HepG2 (cell line): ENCODE data around the gene TFEB. TPM values are rescaled to one million over a fixed set of nuclear protein-coding genes. Genes with fewer than 3 reads are reported as not detected.

ENCODE experiments used
- AGO1 ChIP-seq: fragments of 200-400 bp; formaldehyde crosslinking; IDR thresholded peaks from 2 replicates; pipeline ENCODE4 v1.6.1; 2017; ENCODE audit warnings: mild to moderate bottlenecking, low read depth, low read length, moderate library complexity; ENCODE audit not compliant: poor library complexity, severe bottlenecking
- ARNT ChIP-seq: fragments of 450-650 bp; IDR thresholded peaks from 2 replicates; pipeline ENCODE4 v1.6.1; 2017
- CEBPB ChIP-seq: IDR thresholded peaks from 2 replicates; pipeline ENCODE4 v1.6.1; 2011; ENCODE audit warnings: low read depth, low read length, improper control_type of control experiment, borderline replicate concordance
- CENPX ChIP-seq: sonication (generic); formaldehyde crosslinking; IDR thresholded peaks from 2 replicates; pipeline ENCODE4 v1.9.0; 2021; ENCODE audit warnings: mild to moderate bottlenecking, missing genetic modification reagents, moderate library complexity
- HCFC1 ChIP-seq: fragments of 150-350 bp; IDR thresholded peaks from 2 replicates; pipeline ENCODE4 v1.6.1; 2014; ENCODE audit warnings: low read depth, low read length
- HNF4A ChIP-seq: sonication (generic); formaldehyde crosslinking; IDR thresholded peaks from 2 replicates; pipeline ENCODE4 v1.4.0; 2020; ENCODE audit warnings: missing genetic modification reagents
- KAT8 ChIP-seq: IDR thresholded peaks from 2 replicates; pipeline ENCODE4 v1.6.1; 2016; ENCODE audit warnings: missing genetic modification reagents, missing compliant biosample characterization
- MXD4 ChIP-seq: IDR thresholded peaks from 2 replicates; pipeline ENCODE4 v1.6.1; 2016; ENCODE audit warnings: mild to moderate bottlenecking, missing biosample characterization, missing genetic modification reagents
- NFRKB ChIP-seq: fragments of 450-650 bp; IDR thresholded peaks from 2 replicates; pipeline ENCODE4 v1.6.1; 2017
- NPAS2 ChIP-seq: sonication (generic); formaldehyde crosslinking; IDR thresholded peaks from 2 replicates; pipeline ENCODE4 v1.8.0; 2022; ENCODE audit warnings: mild to moderate bottlenecking, missing genetic modification reagents, borderline replicate concordance
- PAX8 ChIP-seq: sonication (generic); formaldehyde crosslinking; IDR thresholded peaks from 2 replicates; pipeline ENCODE4 v1.8.0; 2022; ENCODE audit warnings: mild to moderate bottlenecking, missing genetic modification reagents, borderline replicate concordance
- RBM39 ChIP-seq: fragments of 200-400 bp; formaldehyde crosslinking; IDR thresholded peaks from one replicate; pipeline ENCODE4 v1.6.1; 2018; ENCODE audit warnings: antibody characterized with exemption, mild to moderate bottlenecking, low read depth, low read length; ENCODE audit not compliant: poor library complexity, severe bottlenecking
- SOX13 ChIP-seq, 3 experiments: fragments of 450-650 bp in 1 of 3; sonication (generic) in 1 of 3; formaldehyde crosslinking in 1 of 3; IDR thresholded peaks in 2 of 3; conservative IDR thresholded peaks in 1 of 3; 2 replicates each; pipeline versions ENCODE4 v1.5.0 to v1.6.1; 2016 to 2020; ENCODE audit warnings: antibody characterized with exemption in 1 of 3, mild to moderate bottlenecking in 1 of 3, missing compliant biosample characterization in 1 of 3, missing genetic modification reagents in 1 of 3, moderate library complexity in 1 of 3
- SP2 ChIP-seq: sonication (generic); formaldehyde crosslinking; IDR thresholded peaks from 2 replicates; pipeline ENCODE4 v1.5.1; 2020; ENCODE audit warnings: mild to moderate bottlenecking, missing genetic modification reagents
- SRSF9 ChIP-seq: fragments of 200-400 bp; formaldehyde crosslinking; IDR thresholded peaks from 2 replicates; pipeline ENCODE4 v1.6.1; 2018; ENCODE audit warnings: borderline replicate concordance, mild to moderate bottlenecking, low read depth, low read length; ENCODE audit not compliant: insufficient read depth, poor library complexity, severe bottlenecking
- STAT5B ChIP-seq: sonication (generic); formaldehyde crosslinking; IDR thresholded peaks from 2 replicates; pipeline ENCODE4 v1.4.0; 2020; ENCODE audit warnings: missing genetic modification reagents
- TMF1 ChIP-seq: sonication (generic); formaldehyde crosslinking; IDR thresholded peaks from 2 replicates; pipeline ENCODE4 v1.8.1; 2022; ENCODE audit warnings: low read depth, missing genetic modification reagents
- YEATS4 ChIP-seq: sonication (generic); formaldehyde crosslinking; IDR thresholded peaks from 2 replicates; pipeline ENCODE4 v1.4.0; 2020; ENCODE audit warnings: missing genetic modification reagents, borderline replicate concordance
- ZBTB3 ChIP-seq: sonication (generic); formaldehyde crosslinking; IDR thresholded peaks from 2 replicates; pipeline ENCODE4 v1.4.0; 2020; ENCODE audit warnings: low read depth, mild to moderate bottlenecking, moderate library complexity, missing genetic modification reagents, borderline replicate concordance
- ZNF10 ChIP-seq: sonication (generic); formaldehyde crosslinking; IDR thresholded peaks from 2 replicates; pipeline ENCODE4 v1.4.0; 2020; ENCODE audit warnings: mild to moderate bottlenecking, low read depth, missing genetic modification reagents, borderline replicate concordance
- ZNF138 ChIP-seq: sonication (generic); formaldehyde crosslinking; IDR thresholded peaks from 2 replicates; pipeline ENCODE4 v1.5.0; 2020; ENCODE audit warnings: mild to moderate bottlenecking, low read depth, missing genetic modification reagents
- ZNF446 ChIP-seq: sonication (generic); formaldehyde crosslinking; IDR thresholded peaks from 2 replicates; pipeline ENCODE4 v1.5.0; 2020; ENCODE audit warnings: mild to moderate bottlenecking, missing genetic modification reagents
- ZNF468 ChIP-seq: sonication (generic); formaldehyde crosslinking; IDR thresholded peaks from 2 replicates; pipeline ENCODE4 v1.8.0; 2022; ENCODE audit warnings: mild to moderate bottlenecking, moderate library complexity, missing genetic modification reagents
- ZNF552 ChIP-seq: sonication (generic); formaldehyde crosslinking; IDR thresholded peaks from 2 replicates; pipeline ENCODE4 v1.9.0; 2022; ENCODE audit warnings: missing genetic modification reagents, mild to moderate bottlenecking, borderline replicate concordance
- ZNF879 ChIP-seq: sonication (generic); formaldehyde crosslinking; IDR thresholded peaks from 2 replicates; pipeline ENCODE4 v1.8.1; 2023; ENCODE audit warnings: missing genetic modification reagents
- polyA plus RNA-seq, 8 experiments: library from polyadenylated mRNA; depleted of rRNA in 3 of 8; stranded (reverse) in 7 of 8; unstranded in 1 of 8; fragments of >200 nt; fragmentation: Illumina TruSeq in 4 of 8; extraction: Trizol in 4 of 8; gene quantifications; 2 replicates each; pipeline versions ENCODE4 v1.2.1 to v1.2.3, GENCODE V29; 2011 to 2016; ENCODE audit warnings: low read depth in 4 of 8, missing spikeins in 1 of 8, mixed read lengths in 1 of 8; ENCODE audit not compliant: insufficient read depth in 1 of 8
- total RNA-seq, 5 experiments: library from RNA; depleted of rRNA; stranded (reverse); fragments of >200 nt; fragmentation: Illumina TruSeq; extraction: Trizol; gene quantifications; 2 replicates each; pipeline ENCODE4 v1.2.3, GENCODE V29; 2016; ENCODE audit warnings: low read depth in 1 of 5
- TF ChIP-seq, protein P1 (sequence below): sonication (generic); formaldehyde crosslinking; IDR thresholded peaks from 2 replicates; pipeline ENCODE4 v1.5.0; 2020; ENCODE audit warnings: missing genetic modification reagents
- TF ChIP-seq, protein P2 (sequence below): sonication (generic); formaldehyde crosslinking; IDR thresholded peaks from 2 replicates; pipeline ENCODE4 v1.5.0; 2020; ENCODE audit warnings: mild to moderate bottlenecking, missing genetic modification reagents

TFEB gene
- total and polyA plus RNA-seq, 2 of the 13 experiments (the other 11 are each of a cell fraction or from before 2014, with no cell fraction given), result 13.3 to 18.7 TPM

DNA sequence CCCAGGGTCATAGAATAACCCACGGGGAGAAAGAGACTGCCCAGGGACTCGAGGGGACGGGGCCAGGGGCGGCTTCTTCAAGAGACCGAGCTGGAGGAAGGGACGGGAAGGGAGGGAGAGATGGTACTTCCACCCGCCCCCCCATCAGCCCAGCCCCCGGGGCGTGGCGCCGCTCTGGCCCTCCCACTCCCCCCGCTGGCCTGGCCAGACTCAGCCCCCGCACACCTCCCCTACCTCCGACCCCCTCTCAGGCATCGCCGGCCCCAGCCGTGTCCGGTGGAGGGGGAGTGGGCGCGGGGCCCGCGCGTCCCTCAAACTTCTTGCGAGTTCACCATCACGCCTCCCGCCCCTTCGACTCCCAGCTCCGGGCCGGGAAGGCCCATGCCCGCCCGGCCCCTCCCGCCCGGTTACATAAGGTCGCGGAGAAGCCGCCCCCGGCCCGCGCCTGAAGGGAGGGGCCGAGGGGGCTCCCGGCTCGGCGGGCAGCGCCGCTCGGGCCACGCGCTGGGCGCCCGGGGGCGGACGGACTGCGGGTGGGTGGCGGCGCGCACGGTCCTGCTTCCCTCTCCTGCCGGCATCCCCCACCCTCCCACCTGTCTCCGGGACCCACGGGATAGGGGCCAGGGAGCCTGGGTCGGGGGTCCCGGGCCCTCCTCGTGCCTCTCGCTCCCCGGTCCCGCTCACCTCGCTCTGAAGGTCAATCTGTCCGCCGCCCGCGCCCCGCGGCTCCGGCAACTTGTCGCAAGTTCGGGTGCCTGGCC is 562 bp downstream of the TFEB start (continued):
- TF ChIP-seq ZNF552 (no peak; the same call in 1 of the 2 replicates), KAT8 (no peak; the same call in 1 of the 2 replicates), SP2 (CRISPR knock-in tag) (no peak), ZNF468 (no peak), NFRKB (no peak), CENPX (CRISPR knock-in tag) (no peak), RBM39 (no peak), STAT5B (CRISPR knock-in tag) (no peak), AGO1 (peak; percentile 83), HNF4A (0 out of 2 replicates have a peak, but pooled peaks have one; percentile 4), TMF1 (CRISPR knock-in tag) (no peak), ZNF446 (CRISPR knock-in tag) (0 out of 2 replicates have a peak, but pooled peaks have one; percentile 25), PAX8 (CRISPR knock-in tag) (0 out of 2 replicates have a peak, but pooled peaks have one; percentile 53), NPAS2 (CRISPR knock-in tag) (no peak), ZNF138 (CRISPR knock-in tag) (no peak), SOX13 (IDR thresholded peaks at IDR 0.05) (no peak), SOX13 (CRISPR knock-in tag; conservative IDR thresholded peaks at IDR 0.05 in 1 of 2, IDR thresholded peaks at IDR 0.05 in 1 of 2) (peak in 1 of 2 experiments; percentile 18; a peak in 1 of 4 replicates), MXD4 (CRISPR knock-in tag) (no peak; the same call in 1 of the 2 replicates), CEBPB (no peak), ZNF879 (CRISPR knock-in tag) (no peak), SRSF9 (no peak), ZNF10 (CRISPR knock-in tag) (no peak), ZBTB3 (no peak), HCFC1 (no peak), YEATS4 (CRISPR knock-in tag) (peak; percentile 35; the same call in 1 of the 2 replicates), ARNT (no peak)
- TF ChIP-seq, protein P1, sequence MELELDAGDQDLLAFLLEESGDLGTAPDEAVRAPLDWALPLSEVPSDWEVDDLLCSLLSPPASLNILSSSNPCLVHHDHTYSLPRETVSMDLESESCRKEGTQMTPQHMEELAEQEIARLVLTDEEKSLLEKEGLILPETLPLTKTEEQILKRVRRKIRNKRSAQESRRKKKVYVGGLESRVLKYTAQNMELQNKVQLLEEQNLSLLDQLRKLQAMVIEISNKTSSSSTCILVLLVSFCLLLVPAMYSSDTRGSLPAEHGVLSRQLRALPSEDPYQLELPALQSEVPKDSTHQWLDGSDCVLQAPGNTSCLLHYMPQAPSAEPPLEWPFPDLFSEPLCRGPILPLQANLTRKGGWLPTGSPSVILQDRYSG (CRISPR knock-in tag), result no peak; the same call in 1 of the 2 replicates
- TF ChIP-seq, protein P2, sequence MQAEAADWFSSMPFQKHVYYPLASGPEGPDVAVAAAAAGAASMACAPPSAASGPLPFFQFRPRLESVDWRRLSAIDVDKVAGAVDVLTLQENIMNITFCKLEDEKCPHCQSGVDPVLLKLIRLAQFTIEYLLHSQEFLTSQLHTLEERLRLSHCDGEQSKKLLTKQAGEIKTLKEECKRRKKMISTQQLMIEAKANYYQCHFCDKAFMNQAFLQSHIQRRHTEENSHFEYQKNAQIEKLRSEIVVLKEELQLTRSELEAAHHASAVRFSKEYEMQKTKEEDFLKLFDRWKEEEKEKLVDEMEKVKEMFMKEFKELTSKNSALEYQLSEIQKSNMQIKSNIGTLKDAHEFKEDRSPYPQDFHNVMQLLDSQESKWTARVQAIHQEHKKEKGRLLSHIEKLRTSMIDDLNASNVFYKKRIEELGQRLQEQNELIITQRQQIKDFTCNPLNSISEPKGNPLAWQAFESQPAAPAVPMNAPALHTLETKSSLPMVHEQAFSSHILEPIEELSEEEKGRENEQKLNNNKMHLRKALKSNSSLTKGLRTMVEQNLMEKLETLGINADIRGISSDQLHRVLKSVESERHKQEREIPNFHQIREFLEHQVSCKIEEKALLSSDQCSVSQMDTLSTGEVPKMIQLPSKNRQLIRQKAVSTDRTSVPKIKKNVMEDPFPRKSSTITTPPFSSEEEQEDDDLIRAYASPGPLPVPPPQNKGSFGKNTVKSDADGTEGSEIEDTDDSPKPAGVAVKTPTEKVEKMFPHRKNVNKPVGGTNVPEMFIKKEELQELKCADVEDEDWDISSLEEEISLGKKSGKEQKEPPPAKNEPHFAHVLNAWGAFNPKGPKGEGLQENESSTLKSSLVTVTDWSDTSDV (CRISPR knock-in tag), result peak; percentile 21; the same call in 1 of the 2 replicates
